ENCODE measurements around the gene A1BG.

The A1BG gene

DNA sequence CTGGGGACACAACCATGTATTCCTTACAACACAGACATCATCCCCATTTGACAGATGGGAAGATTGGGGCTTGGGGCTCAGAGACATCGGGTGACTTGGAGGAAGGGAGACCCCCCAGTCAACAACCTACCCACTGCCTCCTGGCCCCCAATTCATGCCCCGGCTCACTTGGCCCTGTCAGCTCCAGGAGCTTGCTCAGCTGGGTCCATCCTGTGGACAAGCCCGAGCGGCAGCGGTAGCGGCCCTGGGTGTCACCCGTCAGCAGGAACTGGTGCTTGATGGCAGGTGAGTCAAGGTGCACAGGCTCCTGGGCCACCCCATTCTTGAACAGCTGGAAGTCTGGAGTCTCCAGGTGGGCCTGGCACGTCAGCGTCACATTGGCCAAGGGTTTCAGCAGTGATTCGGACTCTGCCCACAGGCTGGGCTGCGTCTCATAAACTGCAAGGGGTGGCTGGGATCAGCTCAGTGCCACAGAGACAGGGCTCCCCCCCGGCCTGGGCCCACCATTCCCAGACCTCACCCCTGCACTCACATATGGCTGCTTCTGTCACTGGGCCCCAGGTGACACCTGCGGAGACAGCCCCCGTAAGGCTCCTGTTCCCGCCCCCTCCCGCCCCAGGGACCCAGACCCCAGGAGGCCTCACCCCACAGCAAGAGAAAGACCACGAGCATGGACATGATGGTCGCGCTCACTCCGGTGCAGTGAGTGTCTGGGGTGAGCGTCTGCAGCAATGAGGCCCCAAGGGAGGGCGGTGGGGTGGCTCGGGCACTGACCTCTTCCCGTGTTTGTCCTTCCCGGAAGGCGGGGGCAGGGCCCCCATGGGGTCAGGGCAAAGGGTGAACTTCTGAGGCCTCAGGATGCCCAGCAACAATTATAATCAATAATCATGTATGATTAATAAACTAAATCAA lies at the start of gene A1BG:
A1BG (minus strand) TSS at position 733 of the 912 bp plus-strand sequence; CDS start at position 678, 55 bp downstream.
- DNase-seq = no peak

GRCh38 chr19:58401840-58402421 lies 48.6 kb upstream of the A1BG start:
- no peak for DNase-seq

GRCh38 chr19:58400916-58401839 lies 47.9 kb upstream of the A1BG start:
- DNase-seq = peak; percentile 100

DNA sequence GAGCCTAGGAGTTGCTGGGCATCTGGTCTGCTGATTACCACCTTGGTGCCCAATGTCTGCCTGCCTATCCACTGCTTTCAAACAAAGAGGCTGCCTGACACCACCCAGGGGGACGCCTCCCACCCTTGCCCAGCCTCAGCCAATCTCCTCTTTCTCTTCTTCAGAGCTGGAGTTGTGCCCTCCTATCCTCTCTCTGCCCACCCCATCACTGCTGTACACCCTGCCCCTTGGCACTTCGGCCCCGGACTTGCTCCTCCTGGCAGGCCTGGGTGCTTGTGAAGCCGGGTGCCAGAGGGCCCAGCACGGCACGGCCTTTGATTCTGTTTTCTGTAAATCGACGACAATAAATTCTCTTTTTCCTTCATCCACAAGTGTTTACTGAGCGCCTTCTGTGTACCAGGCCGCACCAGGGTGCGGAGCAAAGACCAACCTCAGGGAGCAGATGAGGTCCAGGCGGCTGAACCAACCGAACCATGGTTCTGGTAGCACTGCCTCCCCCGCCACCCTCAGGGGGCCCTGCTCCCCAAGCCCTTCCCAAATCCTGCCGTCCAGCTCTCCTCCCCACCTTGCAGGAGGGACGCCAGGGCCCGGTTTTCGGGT lies 47.1 kb upstream of the A1BG start:
- DNase-seq = peak; percentile 87

DNA sequence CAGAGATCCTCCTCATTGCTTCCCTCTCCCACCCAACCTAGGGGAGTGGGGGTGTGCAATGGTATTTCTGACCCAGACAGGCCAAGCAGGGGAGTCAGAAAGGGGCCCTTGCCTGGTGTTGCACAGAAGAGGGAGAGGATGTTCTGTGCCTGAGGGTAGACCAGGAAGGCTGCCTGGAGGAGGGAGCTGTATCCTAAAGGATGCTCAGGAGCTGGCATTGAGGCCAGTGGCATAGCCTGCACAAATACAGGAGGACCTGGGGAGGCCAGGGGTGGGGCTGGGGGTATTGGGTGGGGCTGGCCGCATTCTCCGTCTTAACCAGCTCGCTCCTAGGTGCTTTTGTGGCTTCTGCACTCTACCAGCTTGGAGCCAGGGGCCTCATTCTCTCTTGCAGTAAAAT lies 46.6 kb upstream of the A1BG start:
- no peak for DNase-seq

GRCh38 chr19:58398545-58398944 lies 45.3 kb upstream of the A1BG start:
- no peak for DNase-seq

DNA sequence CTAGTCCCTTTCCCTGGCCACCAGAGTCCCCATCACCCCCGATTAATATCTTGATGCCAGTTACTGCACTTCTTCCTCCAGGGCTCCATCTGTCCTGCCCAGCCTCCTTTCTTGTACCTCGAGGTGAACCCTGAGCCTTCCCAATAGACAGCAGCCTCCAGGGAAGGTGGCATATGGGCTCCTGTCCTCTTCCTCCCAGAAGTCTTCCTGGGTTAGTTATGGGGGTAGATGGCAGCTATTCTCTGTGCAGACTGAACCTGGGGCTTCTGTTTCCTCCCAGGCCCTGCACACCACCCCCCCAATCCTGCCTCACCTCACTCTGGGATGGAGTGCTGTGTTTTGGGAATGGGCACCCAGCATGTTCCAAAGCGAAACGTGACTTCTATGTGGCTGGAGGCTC lies 44.8 kb upstream of the A1BG start:
- no peak for DNase-seq

DNA sequence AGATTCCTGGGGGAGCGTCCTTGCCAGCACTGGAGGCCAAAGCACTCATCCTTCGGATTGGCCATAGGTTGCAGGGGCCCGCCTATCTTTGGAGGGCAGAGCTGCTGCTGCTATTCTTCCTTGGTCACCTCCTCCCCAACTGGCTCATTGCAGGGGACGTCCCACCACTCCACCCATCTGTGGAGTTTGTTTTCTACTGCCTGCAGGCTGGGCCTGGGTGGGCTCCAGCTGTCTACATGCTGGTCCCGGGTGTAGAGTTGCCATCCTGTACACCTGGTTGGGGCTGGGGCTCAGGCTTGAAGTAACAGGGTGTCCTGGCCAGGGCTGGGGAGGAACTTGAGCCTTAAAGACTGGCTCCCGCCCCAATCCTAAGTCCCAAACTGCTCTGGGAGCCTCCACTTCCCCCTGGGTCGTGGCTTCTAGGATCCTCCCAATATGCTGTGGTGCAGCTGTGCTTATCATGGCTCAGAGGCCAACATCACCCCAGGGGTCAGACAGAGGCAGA lies 44.3 kb upstream of the A1BG start:
- no peak for DNase-seq

DNA sequence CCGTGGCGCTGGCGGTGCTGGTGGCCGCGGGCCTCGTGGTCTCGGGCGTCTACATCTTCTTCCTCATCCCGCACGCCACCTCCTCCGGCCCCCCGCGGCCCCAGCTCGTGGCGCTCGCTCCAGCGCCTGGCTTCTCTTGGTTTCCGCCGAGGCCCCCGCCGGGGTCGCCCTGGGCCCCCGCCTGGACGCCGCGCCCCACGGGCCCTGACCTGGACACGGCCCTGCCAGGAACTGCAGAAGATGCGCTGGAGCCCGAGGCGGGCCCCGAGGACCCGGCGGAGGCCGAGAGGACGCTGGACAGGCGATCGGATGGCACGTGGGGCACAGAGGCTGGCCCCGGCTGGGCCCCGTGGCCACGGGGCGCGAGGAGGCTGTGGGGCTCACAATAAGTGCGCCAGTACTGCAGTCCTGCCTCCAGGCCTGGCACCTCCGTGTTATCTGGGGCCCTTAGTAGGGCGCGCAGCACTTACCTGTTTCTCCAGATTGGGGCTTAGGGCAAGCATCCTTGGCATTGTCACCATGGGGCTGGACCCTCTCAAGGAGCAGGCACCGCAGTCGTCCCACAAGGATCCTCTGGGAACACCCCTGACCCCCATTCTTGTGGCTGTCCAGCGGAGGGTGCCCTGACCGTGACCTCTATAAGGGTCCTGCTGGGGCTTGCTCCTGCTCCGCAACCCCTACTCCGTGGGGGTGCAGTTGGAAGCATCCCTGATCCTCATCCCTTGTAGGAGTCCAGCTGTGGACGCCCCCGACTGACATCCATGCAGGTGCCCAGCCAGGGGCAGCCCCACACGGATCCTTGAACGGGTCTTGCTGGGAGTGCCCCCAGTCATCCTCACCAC lies 43.6 kb upstream of the A1BG start:
- no peak for DNase-seq

DNA sequence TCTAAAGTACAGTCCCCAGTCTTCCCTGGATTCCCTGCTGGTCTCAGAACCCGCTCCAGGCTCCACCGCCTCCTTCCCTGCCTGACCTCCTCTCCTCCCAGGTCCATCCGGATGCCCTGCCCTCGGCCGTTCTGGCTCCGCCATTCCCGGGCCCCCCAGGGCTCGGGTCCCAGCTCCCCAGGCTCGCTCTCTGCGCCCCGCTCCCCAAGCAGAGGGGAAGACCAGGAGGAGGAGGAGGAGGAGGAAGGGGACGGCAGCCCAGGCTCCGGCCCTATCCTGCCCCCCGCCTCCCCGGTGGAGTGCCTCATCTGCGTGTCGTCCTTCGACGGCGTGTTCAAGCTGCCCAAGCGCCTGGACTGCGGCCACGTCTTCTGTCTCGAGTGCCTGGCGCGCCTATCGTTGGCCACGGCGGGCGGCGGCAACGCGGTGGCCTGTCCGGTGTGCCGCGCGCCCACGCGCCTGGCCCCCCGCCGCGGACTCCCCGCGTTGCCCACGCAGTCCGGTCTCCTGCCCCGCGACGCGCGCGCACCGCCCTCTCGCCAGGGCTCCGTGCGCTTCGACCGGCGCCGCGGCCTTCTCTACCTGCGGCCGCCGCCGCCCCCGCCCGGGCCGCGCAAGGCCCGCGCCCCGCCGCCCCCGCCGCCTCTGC lies 42.8 kb upstream of the A1BG start:
- no peak for DNase-seq

- no peak for DNase-seq
These were observed 42.1 kb upstream of the A1BG start, which contains the start of gene RNF225 for GRCh38 chr19:58395220-58395978. Gene RNF225, plus strand, starts transcription at chr19:58395656. Its CDS starts 434 bp downstream, at chr19:58396090.

- no peak for DNase-seq
These were observed 41.5 kb upstream of the A1BG start for GRCh38 chr19:58394821-58395219.

DNA sequence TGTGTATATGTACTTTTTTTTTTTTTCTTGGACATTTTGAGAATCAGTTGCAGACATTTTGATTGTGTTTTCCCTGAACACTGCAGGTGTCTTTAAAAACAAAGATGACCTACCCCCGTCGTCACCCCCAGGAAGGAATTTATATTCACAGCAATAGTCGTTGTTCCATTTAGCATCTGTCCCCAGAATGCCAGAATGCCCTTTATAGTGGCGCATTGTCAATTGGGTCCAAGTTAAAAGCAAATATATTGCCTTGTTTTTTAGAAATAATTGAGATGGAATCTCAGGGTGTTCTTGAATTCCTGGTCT lies 40.4 kb upstream of the A1BG start:
- no peak for DNase-seq

- no peak for DNase-seq
These were observed 39.8 kb upstream of the A1BG start for GRCh38 chr19:58392945-58393724.

- DNase-seq = no peak
These were observed 34.9 kb upstream of the A1BG start for GRCh38 chr19:58388175-58388526.

DNA sequence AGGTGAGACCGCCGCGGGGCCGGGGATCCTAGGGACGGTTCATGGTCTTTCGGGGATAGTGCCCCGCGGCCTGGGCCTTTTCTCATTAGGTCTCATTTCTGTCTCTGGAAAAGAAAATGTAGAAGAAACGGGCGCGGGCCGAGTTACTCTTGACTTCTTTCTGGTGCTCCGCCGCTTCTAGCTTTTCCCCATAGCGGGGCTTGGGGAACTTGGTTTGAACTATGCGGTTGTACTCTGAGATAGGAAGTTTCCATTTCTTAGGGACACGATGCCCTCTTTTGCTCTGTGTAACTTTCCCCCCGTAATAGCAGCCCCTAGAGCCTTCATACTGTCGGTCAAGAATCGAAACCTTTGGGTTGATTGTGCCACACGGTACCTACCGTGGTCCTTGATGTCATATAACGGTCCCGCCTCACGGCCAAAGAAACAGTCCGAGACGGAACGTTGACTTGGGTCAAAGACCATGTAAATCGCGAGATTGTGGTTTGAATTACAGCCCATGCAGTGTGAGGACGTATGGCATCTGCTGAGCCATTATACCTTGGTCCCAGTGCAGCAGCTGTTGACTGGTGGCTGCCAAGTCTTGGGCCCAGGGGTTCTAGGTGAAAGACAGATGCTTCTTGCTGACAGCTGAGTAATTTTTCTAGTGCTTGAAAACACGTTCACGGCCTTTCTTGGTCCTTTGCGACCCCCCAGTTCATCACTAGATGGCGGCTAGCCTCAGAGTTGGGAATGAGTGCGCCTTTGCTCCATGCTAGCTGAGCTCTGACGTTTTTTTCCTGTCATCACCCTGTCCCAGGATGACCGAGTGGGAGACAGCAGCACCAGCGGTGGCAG lies 34.3 kb upstream of the A1BG start:
- DNase-seq = no peak

DNA sequence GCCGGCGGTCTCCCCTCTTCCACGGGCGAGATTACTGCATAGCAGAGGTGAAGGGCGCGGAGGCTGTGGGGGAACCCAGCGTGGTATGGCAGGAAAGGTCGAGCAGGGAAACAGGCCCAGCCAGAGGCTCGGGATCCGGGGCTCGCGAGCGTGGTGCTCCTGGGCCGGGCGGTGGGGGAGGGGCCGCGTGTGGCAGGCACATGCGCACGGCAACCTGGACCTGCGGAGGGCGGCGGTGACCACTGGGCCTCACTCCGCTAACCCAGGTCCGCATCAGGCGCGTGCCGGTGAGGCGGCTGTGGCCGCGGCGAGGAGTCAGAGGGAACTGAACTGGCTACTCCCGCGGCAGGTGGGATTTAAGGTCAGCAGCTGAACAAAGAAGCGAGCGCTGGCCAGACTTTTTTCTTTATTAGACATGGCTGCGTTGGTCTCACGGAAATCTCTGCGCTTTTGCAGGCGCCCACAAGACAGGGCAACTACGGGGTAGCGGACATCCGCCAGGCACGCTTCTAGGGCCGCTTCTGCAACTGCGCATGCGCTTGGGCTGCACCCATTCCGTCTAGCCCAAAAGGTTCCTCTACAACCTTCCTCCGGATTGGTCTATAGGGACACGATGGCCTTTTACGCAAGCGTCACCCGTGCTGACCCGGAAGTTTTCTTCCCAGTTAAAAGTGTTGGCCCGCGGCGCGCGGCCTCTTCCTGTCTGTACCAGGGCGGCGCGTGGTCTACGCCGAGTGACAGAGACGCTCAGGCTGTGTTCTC lies 33.5 kb upstream of the A1BG start, which contains the start of gene RPS5:
RPS5 (plus strand) TSS at position 694 of the 762 bp plus-strand sequence. CDS start 869 bp downstream, outside the sequence.
- peak; percentile 100 for DNase-seq
